IMR-90 (cell line): Measurements from ENCODE around the gene NFATC1. TPM values are rescaled to one million over a fixed set of nuclear protein-coding genes. Genes with fewer than 3 reads are reported as not detected.
A peak's percentile ranks its signal among the peaks of the same experiment; 100 is the strongest.

Source experiments
- ATAC-seq: fragments of 200-7000 bp; cut with Tn5 transposase; 2 replicates; pipeline ENCODE4 v1.9.1; 2020; ENCODE audit warnings: low read depth, mild to moderate bottlenecking, moderate library complexity
- BruUV-seq: library from RNA; stranded (reverse); fragments of 400-500 nt; replicated peaks from 2 replicates; lab custom pipeline; 2021; lab: Mats Ljungman, UMichigan
- CTCF ChIA-PET: fragments of 300-600 bp; formaldehyde crosslinking; extraction: SDS; loops from one replicate; lab custom pipeline; 2021; ENCODE audit warnings: antibody characterized with exemption; lab: Yijun Ruan, JAX
- POLR2A ChIA-PET: fragments of 300-600 bp; sonication (Branson Sonifier 250); formaldehyde crosslinking; loops from one replicate; lab custom pipeline; 2022; ENCODE audit warnings: antibody characterized with exemption; ENCODE audit not compliant: unreplicated experiment; lab: Charles Lee
- DNase-seq: peaks from one replicate; pipeline ENCODE4 v3.0.0; 2013
- H2AFZ ChIP-seq: replicated peaks from 2 replicates; pipeline ENCODE3; 2013; ENCODE audit warnings: low read length, mild to moderate bottlenecking; ENCODE audit not compliant: poor library complexity
- H2AK5ac ChIP-seq: 2 replicates; pipeline ENCODE4 v1.6.1; 2013; ENCODE audit warnings: low read depth, low read length, inconsistent platforms
- H2AK9ac ChIP-seq: replicated peaks from 2 replicates; pipeline ENCODE3; 2013; ENCODE audit warnings: mild to moderate bottlenecking, low read depth, low read length, moderate library complexity; ENCODE audit not compliant: poor library complexity
- H2BK120ac ChIP-seq: 2 replicates; pipeline ENCODE4 v1.6.1; 2013; ENCODE audit warnings: low read depth, low read length, inconsistent platforms
- H2BK15ac ChIP-seq: 3 replicates; pipeline ENCODE4 v1.6.1; 2013; ENCODE audit warnings: low read depth, low read length, inconsistent platforms
- H2BK20ac ChIP-seq: 2 replicates; pipeline ENCODE4 v1.6.1; 2013; ENCODE audit warnings: low read depth, mild to moderate bottlenecking, inconsistent platforms, low read length, moderate library complexity
- H2BK5ac ChIP-seq: 2 replicates; pipeline ENCODE4 v1.6.1; 2013; ENCODE audit warnings: mild to moderate bottlenecking, low read depth, low read length, inconsistent platforms; ENCODE audit not compliant: poor library complexity, severe bottlenecking
- H3K14ac ChIP-seq: replicated peaks from 2 replicates; pipeline ENCODE4 v1.6.1; 2013; ENCODE audit warnings: low read depth, low read length, inconsistent platforms
- H3K18ac ChIP-seq: 2 replicates; pipeline ENCODE4 v1.6.1; 2013; ENCODE audit warnings: low read depth, low read length, control low read depth
- H3K23ac ChIP-seq: 2 replicates; pipeline ENCODE4 v1.6.1; 2013; ENCODE audit warnings: low read depth, low read length, inconsistent platforms
- H3K27ac ChIP-seq: 2 replicates; pipeline ENCODE4 v1.5.1; 2013; ENCODE audit warnings: mild to moderate bottlenecking, control low read depth, low read length; ENCODE audit not compliant: insufficient read depth
- H3K27me3 ChIP-seq: 2 replicates; pipeline ENCODE4 v1.6.1; 2013; ENCODE audit warnings: low read length; ENCODE audit not compliant: control insufficient read depth, insufficient read depth
- H3K36me3 ChIP-seq: 2 replicates; pipeline ENCODE4 v1.6.1; 2013; ENCODE audit warnings: low read length, mixed read lengths; ENCODE audit not compliant: control insufficient read depth, insufficient read depth
- H3K4ac ChIP-seq: 2 replicates; pipeline ENCODE4 v1.6.1; 2013; ENCODE audit warnings: low read depth, low read length, inconsistent platforms
- H3K4me1 ChIP-seq: 2 replicates; pipeline ENCODE4 v1.6.1; 2013; ENCODE audit warnings: low read length, mixed read lengths; ENCODE audit not compliant: control insufficient read depth, insufficient read depth
- H3K4me2 ChIP-seq: 2 replicates; pipeline ENCODE4 v1.6.1; 2013; ENCODE audit warnings: low read depth, mild to moderate bottlenecking, control low read depth, low read length, moderate library complexity
- H3K4me3 ChIP-seq: 2 replicates; pipeline ENCODE4 v1.5.1; 2013; ENCODE audit warnings: low read depth, mild to moderate bottlenecking, control low read depth, low read length, moderate library complexity; ENCODE audit not compliant: insufficient read depth
- H3K56ac ChIP-seq: 2 replicates; pipeline ENCODE4 v1.6.1; 2013; ENCODE audit warnings: low read length, inconsistent platforms; ENCODE audit not compliant: insufficient read depth; ENCODE audit errors: extremely low read depth
- H3K79me1 ChIP-seq, 2 experiments: 2 replicates each; pipeline ENCODE4 v1.6.1; 2013; ENCODE audit warnings: low read length in 2 of 2, inconsistent platforms in 1 of 2, low read depth in 1 of 2
- H3K9ac ChIP-seq: 2 replicates; pipeline ENCODE4 v1.6.1; 2013; ENCODE audit warnings: low read depth, low read length, control low read depth
- H3K9me1 ChIP-seq: 2 replicates; pipeline ENCODE4 v1.6.1; 2013; ENCODE audit warnings: low read length, inconsistent platforms; ENCODE audit not compliant: insufficient read depth
- H3K9me3 ChIP-seq: 2 replicates; pipeline ENCODE4 v1.6.1; 2013; ENCODE audit warnings: low read length; ENCODE audit not compliant: control insufficient read depth, insufficient read depth
- H4K20me1 ChIP-seq: 2 replicates; pipeline ENCODE4 v1.6.1; 2013; ENCODE audit warnings: low read length, inconsistent platforms; ENCODE audit not compliant: insufficient read depth
- H4K5ac ChIP-seq: 2 replicates; pipeline ENCODE4 v1.6.1; 2013; ENCODE audit warnings: mild to moderate bottlenecking, low read depth, low read length, control low read depth
- H4K8ac ChIP-seq, 2 experiments: 2 replicates each; pipeline ENCODE4 v1.6.1; 2013; ENCODE audit warnings: low read depth in 2 of 2, low read length in 2 of 2, control low read depth in 1 of 2, inconsistent platforms in 1 of 2
- H4K91ac ChIP-seq: 2 replicates; pipeline ENCODE4 v1.6.1; 2013; ENCODE audit warnings: low read depth, low read length, inconsistent platforms; ENCODE audit not compliant: insufficient read depth
- CHD1 ChIP-seq: IDR thresholded peaks from 2 replicates; pipeline ENCODE4 v1.6.1; 2012; ENCODE audit warnings: low read depth, low read length, improper control_type of control experiment
- MAFK ChIP-seq: IDR thresholded peaks from 2 replicates; pipeline ENCODE4 v1.6.1; 2012; ENCODE audit warnings: low read depth, low read length, improper control_type of control experiment
- RAD21 ChIP-seq: IDR thresholded peaks from 2 replicates; pipeline ENCODE4 v1.6.1; 2012; ENCODE audit warnings: low read length, improper control_type of control experiment
- RCOR1 ChIP-seq: IDR thresholded peaks from 2 replicates; pipeline ENCODE4 v1.6.1; 2012; ENCODE audit warnings: mild to moderate bottlenecking, low read length, improper control_type of control experiment; ENCODE audit not compliant: insufficient replicate concordance
- WGBS, 2 experiments: methylation state at CpG; one replicate each; pipeline versions ENCODE4 v1.1.5 to v1.1.7; 2013; ENCODE audit warnings: missing lambda C conversion rate in 2 of 2; ENCODE audit not compliant: insufficient read length in 1 of 2; ENCODE audit errors: extremely low coverage in 2 of 2; 5-methylcytosine and 5-hydroxymethylcytosine counted together
- dilution Hi-C: fragments of 300-500 bp; cut with HindIII; formaldehyde crosslinking; loops from one replicate; pipeline ENCODE4 v1.14.3; 2018; ENCODE audit warnings: low sequenced_read_pairs; ENCODE audit not compliant: unreplicated experiment
- in situ Hi-C: fragments of 300-500 bp; cut with MboI; formaldehyde crosslinking; loops from 3 replicates; pipeline ENCODE4 v1.14.3; 2019; ENCODE audit warnings: low sequenced_read_pairs, inconsistent platforms, mixed read lengths
- intact Hi-C: fragments of 100-400 bp; cut with micrococcal nuclease; formaldehyde crosslinking; loops from 2 replicates; pipeline ENCODE4 v1.10.0; 2022
- polyA plus RNA-seq, 3 experiments: library from polyadenylated mRNA; depleted of rRNA; stranded (reverse); fragments of >200 nt; gene quantifications; 2 replicates each; pipeline ENCODE4 v1.2.3, GENCODE V29; 2012; ENCODE audit warnings: low replicate concordance in 1 of 3
- total RNA-seq: library from RNA; depleted of rRNA; stranded (reverse); fragments of >200 nt; gene quantifications from 2 replicates; pipeline ENCODE4 v1.2.3, GENCODE V29; 2012

Gene NFATC1
- total and polyA plus RNA-seq, 2 of the 4 experiments (the other 2 are of a cell fraction) = 0.36 to 1.8 TPM

GRCh38 chr18:79353267-79353666 lies 42.5 kb upstream of the NFATC1 start:
- intact Hi-C loops = no loop called here
- DNase-seq = peak; percentile 20

More at GRCh38 chr18:79353267-79353666, 42.5 kb upstream of the NFATC1 start:
- Histone ChIP-seq H3K56ac (no peak overlapping the region), H3K4me2 (no peak overlapping the region), H4K8ac (no peak overlapping the region), H3K9me1 (no peaks in the 10 kb centered on the region), H3K14ac (no peak overlapping the region), H3K36me3 (peaks cover 6% of the 10 kb centered on the region), H4K20me1 (no peaks in the 10 kb centered on the region), H4K91ac (no peak overlapping the region), H3K27ac (no peak overlapping the region), H3K9ac (no peak overlapping the region), H3K4me1 (no peaks in the 10 kb centered on the region), H3K4me3 (no peak overlapping the region), H3K9me3 (no peaks in the 10 kb centered on the region), H3K4ac (no peak overlapping the region), H2BK120ac (no peak overlapping the region), H3K79me1 (no peaks in the 10 kb centered on the region), H2AK5ac (no peak overlapping the region), H2AK9ac (peak overlapping the region; percentile 24), H3K27me3 (no peaks in the 10 kb centered on the region), H4K5ac (no peak overlapping the region), H2BK5ac (no peak overlapping the region), H2BK20ac (no peak overlapping the region), H2BK15ac (no peak overlapping the region), H3K23ac (no peak overlapping the region), H3K18ac (no peak overlapping the region), H2AFZ (no peak overlapping the region)
- in situ Hi-C loops (no loop called here), dilution Hi-C loops (no loop called here)
- 91% methylated on average over 13 of the region's 17 CpGs; no CpG with 5 or more reads in 1 of the 2 experiments for WGBS, 2 experiments
- TF ChIP-seq MAFK = no peak
- peak; percentile 30 for TF ChIP-seq RAD21
- no peak for TF ChIP-seq CHD1
- no peak for TF ChIP-seq RCOR1
- peak; percentile 77 for ATAC-seq
- CTCF ChIA-PET = no interaction called here
- no TSS peak for BruUV-seq
- POLR2A ChIA-PET = no interaction called here
